Effector memory CD4-positive, alpha-beta T cell (primary cell): ENCODE data around the gene DIRAS1.

ENCODE experiments used
- DNase-seq, 3 donors: peaks; one replicate each; pipeline ENCODE4 v3.0.0-alpha.2; 2020
- H3K27ac ChIP-seq: 2 replicates; pipeline ENCODE4 v1.7.0; 2013; ENCODE audit warnings: mild to moderate bottlenecking, low read length, moderate library complexity; ENCODE audit not compliant: insufficient read depth, poor library complexity, severe bottlenecking
- H3K27me3 ChIP-seq: replicated peaks from 2 replicates; pipeline ENCODE4 v1.7.0; 2013; ENCODE audit warnings: mild to moderate bottlenecking, low read length; ENCODE audit not compliant: insufficient read depth, control insufficient read depth, poor library complexity, severe bottlenecking
- H3K36me3 ChIP-seq: 2 replicates; pipeline ENCODE4 v1.7.0; 2013; ENCODE audit warnings: mild to moderate bottlenecking, low read length, moderate library complexity; ENCODE audit not compliant: control insufficient read depth, insufficient read depth
- H3K4me1 ChIP-seq: 2 replicates; pipeline ENCODE4 v1.7.0; 2013; ENCODE audit warnings: low read length, mild to moderate bottlenecking; ENCODE audit not compliant: control insufficient read depth, insufficient read depth, poor library complexity, severe bottlenecking
- H3K4me3 ChIP-seq: 2 replicates; pipeline ENCODE4 v1.7.0; 2013; ENCODE audit warnings: low read length, low read depth, mild to moderate bottlenecking; ENCODE audit not compliant: insufficient read depth, poor library complexity, severe bottlenecking
- H3K9me3 ChIP-seq: 2 replicates; pipeline ENCODE4 v1.7.0; 2013; ENCODE audit warnings: mild to moderate bottlenecking, low read length, moderate library complexity; ENCODE audit not compliant: control insufficient read depth

The DIRAS1 gene

DNA sequence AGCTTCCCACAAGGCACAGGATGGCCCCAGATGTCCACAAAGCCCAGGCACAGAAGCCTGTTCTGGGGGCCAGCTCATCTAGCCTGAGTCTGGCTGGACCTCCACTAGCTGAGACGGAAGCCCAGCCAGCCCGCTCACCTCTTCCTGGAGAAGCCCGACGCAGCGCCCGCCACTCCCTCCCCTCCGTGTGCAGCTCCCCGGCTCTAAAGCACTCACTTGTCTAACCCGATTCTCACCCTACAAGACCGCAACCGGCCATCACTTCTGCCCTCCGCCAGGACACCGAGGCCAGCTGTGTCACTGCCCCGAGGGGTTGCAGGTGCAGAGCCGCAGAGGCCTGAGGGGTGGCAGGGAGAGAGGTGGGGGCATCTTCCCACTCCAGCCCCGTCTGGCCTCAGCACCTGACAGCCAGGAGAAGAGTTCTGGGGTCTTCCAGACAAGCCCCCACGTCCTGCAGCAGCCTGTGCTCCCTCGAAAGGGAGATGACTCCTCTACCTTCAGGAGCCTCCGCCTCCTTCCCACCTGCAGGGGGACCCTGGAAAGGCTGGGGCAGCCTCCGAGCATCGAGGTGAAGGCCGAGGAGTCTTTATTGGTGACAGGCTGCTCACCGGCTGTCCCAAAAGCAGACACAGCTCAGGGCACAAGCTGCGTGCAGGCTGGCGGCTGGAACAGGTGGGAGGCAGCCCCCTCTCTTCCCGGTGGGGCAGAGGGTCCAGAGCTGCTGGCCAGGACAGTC, 5.9 kb upstream of the DIRAS1 start:
- H3K4me3 ChIP-seq = no peak overlapping the region
- H3K9me3 ChIP-seq = no peaks in the 10 kb centered on the region
- H3K27ac ChIP-seq = no peak overlapping the region

DNA sequence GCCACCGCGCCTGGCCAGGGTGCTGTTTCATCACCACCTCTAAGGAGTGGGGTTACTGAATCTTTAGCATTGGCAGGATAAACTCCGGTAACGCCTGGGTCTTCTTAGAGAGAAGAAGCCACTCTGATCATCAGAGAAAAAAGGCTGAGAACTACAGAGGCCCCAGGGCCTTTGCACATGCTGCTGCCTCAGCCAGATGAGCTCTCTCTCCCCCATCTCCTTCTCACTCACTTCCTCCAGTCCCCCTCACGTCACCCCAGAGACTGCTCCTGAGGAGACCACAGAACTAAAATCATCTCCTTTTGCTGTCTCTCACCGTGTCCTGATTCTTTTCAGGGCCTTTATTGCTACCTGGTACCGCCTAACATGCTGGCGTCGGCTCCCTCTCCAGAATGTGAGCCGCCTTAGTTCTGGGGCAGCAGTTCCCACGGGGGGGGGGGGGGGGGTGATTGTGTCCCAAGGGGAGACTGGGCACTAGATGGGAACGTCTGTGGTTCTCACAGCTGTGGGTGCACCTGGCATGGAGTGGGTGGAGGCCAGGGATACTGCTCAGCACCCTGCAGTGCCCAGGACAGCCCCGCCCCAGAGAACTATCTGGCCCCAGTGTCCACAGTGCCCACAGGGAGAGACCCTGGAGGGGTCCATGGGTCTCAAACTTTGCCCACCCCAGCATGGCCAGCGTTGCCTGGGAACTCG, 5.1 kb upstream of the DIRAS1 start:
- Histone ChIP-seq H3K27ac (no peak overlapping the region), H3K36me3 (no peaks in the 10 kb centered on the region), H3K27me3 (peaks cover 10% of the 10 kb centered on the region), H3K9me3 (no peaks in the 10 kb centered on the region), H3K4me3 (no peak overlapping the region), H3K4me1 (peaks cover 4% of the 10 kb centered on the region)
- DNase-seq = no peak

More for the DNA sequence above, 5.9 kb upstream of the DIRAS1 start:
- no peaks in the 10 kb centered on the region for H3K36me3 ChIP-seq
- no peak for DNase-seq
- H3K27me3 ChIP-seq = peaks cover 4% of the 10 kb centered on the region
- no peaks in the 10 kb centered on the region for H3K4me1 ChIP-seq

DNA sequence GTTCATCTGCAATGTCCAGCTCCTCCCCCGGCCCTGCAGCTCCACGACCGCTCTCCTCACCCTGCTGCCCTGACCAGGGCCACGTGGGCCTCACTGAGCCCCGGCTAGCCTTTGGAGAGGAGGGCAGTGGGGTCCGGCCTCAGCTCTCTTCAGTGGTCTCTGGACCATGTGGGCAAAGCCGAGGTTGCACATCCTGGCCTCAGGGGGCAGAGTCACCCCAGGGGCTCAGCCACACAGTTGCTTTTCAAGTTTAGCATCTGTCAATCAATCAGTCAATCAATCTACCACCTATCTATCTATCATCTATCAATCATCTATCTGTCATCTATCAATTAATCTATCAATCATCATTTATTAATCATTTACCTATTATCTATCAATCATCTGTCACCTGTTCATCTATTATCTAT, 3.0 kb upstream of the DIRAS1 start:
- Histone ChIP-seq H3K27me3 (peaks cover 25% of the 10 kb centered on the region), H3K27ac (no peak overlapping the region), H3K4me3 (no peak overlapping the region), H3K4me1 (peaks cover 10% of the 10 kb centered on the region), H3K36me3 (no peaks in the 10 kb centered on the region), H3K9me3 (no peaks in the 10 kb centered on the region)
- DNase-seq = no peak

DNA sequence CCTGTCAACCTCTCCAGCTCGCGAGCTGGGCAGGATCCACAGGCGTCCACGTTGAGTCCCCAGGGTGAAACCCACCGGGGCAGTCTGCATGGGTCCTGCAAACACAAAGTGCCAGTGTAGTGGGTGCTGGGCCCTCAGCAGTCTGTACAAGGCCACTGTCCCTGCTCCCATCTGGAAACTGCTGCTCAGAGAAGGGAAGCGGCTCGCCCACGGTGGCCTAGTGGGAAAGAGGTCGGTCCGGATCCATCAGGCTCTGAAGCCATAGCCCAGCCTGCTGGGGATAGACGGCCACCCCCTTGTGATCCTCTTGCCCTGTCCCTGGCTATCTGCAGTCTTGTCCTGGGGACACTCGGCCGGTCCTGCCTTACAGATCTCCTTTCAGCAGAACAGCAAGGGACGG, 2.6 kb upstream of the DIRAS1 start:
- H3K4me1 ChIP-seq = peaks cover 10% of the 10 kb centered on the region
- no peak overlapping the region for H3K4me3 ChIP-seq
- no peak for DNase-seq
- H3K36me3 ChIP-seq = no peaks in the 10 kb centered on the region
- H3K9me3 ChIP-seq = no peaks in the 10 kb centered on the region
- H3K27ac ChIP-seq = no peak overlapping the region
- H3K27me3 ChIP-seq = peaks cover 25% of the 10 kb centered on the region

DNA sequence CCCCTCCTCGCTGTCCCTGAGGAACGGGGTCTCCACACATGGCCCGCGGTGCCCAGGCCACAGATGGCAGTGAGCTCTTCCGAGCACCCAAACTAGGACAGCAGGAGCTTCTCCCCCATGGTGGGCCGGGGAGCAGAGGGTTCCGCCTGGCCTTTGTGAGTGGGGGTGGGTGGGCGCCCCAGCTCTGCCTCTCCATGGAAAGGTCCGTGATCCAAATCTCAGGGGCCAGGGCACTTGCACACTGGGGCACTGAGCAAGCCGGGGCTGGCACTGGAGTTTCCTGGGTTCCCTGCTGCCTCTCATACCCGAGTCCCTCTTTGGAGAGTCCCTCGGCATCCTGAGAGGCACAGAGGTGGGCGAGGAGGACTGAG, 2.2 kb upstream of the DIRAS1 start:
- Histone ChIP-seq H3K27ac (no peak overlapping the region), H3K4me3 (no peak overlapping the region), H3K9me3 (no peaks in the 10 kb centered on the region), H3K36me3 (no peaks in the 10 kb centered on the region), H3K27me3 (peaks cover 25% of the 10 kb centered on the region), H3K4me1 (peaks cover 10% of the 10 kb centered on the region)
- no peak for DNase-seq

DNA sequence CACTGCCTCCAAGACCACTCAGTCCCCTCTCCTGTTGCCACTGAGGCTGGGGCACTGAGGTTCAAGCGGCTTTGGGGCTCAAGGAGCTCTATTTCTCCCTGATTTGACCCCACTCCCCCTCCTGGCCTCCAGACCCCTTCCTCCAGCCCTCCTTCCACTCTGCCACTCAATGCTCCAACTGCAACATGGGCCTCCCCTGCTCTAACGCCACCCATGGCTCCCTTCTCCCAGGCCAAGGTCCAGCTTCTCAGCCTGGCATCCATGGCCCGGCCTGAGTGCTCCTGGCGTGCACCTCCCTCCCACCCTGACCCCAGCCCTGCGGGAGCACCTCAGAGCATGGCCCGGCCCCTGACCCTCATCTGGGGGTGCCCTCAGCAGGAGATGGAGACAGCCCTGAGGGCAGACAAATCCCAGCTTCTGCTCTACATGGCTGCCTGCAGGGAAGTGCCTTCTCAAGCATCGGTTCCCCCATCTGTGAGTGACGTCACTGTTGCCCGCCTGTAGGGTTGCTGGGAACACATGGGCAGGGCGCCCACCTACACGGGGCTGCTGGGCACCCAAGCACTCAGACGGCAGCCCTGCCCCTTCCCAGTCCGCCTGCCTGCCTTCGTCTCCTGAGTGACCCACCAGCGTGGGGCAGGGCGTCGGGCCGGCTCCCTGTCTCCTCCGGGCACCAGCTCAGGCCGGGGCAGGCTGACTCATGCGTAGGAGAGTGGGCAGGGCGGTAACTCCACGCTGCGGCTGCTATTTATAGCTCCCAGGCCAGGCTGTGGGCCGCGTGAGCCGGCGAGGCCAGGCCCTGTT, 1.6 kb upstream of the DIRAS1 start:
- H3K27me3 ChIP-seq = peaks cover 25% of the 10 kb centered on the region
- H3K36me3 ChIP-seq = no peaks in the 10 kb centered on the region
- peaks cover 10% of the 10 kb centered on the region for H3K4me1 ChIP-seq
- DNase-seq = no peak
- no peak overlapping the region for H3K27ac ChIP-seq
- H3K9me3 ChIP-seq = no peaks in the 10 kb centered on the region
- H3K4me3 ChIP-seq = no peak overlapping the region

DNA sequence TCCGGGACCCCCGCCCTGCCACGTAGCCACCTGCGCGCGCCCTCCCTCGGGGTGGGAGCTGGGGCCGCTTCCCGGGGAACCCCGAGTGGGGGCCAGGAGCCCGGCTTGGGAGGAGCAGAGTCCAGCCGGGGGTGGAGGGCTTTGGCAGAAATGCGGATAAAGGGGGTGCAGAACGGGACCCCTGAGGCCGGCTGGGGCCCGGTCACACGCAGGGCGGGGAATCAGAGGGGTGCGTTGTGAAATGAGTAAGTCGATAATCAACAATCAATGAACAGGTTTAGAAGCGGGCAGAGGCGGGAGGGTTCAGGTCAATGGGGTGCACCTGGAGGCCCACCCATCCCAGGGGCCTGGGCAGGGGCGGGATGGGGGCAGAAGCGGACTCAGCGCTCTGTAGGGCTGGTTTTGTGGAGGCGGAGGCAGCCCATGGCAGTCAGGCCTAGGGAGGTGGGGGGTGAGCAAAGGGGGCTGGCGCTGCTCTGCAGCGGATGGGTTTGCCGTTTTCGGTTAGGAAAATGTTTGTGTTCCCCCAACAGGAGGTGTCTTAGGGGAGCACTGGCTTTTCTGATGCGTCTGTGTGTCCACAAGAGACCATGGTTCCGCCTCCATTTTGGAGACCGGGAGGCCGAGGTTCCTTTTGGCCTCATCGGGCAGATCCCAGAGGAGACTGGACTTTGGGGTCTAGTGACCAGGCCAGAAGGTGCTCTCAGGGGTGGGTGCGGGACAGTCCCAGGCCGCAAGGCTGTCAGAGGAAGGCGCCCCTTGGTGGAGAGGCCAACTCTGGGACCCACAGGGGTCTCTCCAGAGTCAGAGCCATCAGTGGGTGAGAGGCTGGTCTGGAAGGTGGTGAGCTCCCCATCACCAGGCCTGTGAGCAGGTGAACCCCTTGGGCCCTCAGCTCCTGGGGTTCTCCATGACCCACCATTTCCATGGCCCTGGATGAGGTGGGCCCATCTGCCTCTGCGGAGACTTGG, 683 bp upstream of the DIRAS1 start:
- peaks cover 10% of the 10 kb centered on the region for H3K4me1 ChIP-seq
- H3K9me3 ChIP-seq = no peaks in the 10 kb centered on the region
- no peaks in the 10 kb centered on the region for H3K36me3 ChIP-seq
- DNase-seq = no peak
- no peak overlapping the region for H3K4me3 ChIP-seq
- H3K27ac ChIP-seq = no peak overlapping the region
- H3K27me3 ChIP-seq = peaks cover 25% of the 10 kb centered on the region

DNA sequence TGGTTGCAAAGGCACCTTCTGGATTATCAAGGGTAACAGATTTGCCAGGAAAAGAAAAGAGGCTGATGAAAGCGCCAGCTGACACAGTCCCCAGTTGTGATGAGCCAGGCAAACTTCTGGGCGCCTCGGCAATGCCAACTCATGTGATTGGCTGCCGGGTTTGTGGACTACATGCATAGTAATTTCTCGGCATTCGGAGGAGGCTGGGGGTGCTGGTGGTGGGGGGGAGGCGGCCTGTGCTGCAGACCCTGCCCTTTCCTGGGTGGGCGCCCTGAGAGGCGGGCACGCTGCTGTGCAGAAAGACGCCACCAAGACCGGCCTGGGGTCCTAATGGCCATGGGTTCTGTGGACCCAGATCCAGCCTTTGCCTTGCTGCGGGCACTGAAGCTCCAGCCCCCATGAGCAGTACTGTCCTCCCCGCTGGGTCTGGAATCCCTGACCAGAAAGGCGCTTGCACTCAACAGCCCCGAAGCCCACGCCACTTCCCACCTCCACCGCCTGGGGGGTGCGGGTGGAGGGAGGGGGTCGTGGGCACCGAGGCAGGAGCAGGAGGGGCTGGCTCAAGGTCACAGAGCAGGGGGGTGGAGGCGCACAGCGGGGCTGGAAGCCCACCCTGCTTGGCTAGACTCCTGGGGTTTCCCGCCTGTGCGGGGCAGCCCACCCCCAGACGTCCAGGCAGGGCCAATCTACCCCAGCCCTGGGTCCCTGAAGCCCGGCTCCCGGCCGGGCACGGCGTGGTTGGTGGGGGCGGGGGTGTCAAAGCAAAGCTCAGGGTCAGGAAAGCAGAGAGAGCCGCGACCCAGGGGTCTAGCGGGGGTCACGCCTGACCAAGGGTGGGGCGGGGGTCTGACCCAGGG, 1.0 kb downstream of the DIRAS1 start:
- H3K4me3 ChIP-seq = no peak overlapping the region
- DNase-seq = no peak
- no peak overlapping the region for H3K27ac ChIP-seq
- H3K9me3 ChIP-seq = no peaks in the 10 kb centered on the region
- peaks cover 10% of the 10 kb centered on the region for H3K4me1 ChIP-seq
- no peaks in the 10 kb centered on the region for H3K36me3 ChIP-seq
- peaks cover 25% of the 10 kb centered on the region for H3K27me3 ChIP-seq
